ENCODE results near the gene LRP2.

Gene LRP2

GRCh38 chr2:169105476-169105875 is 256.9 kb downstream of the LRP2 start:
- Mint-ChIP-seq H3K27ac (no peak overlapping the region), H3K4me1 (peaks cover 5% of the 10 kb centered on the region), H3K27me3 (ENCODE audit: low read depth, poor library complexity) (peaks cover 18% of the 10 kb centered on the region), H3K4me3 (no peak overlapping the region), H3K36me3 (ENCODE audit: low read depth) (no peaks in the 10 kb centered on the region), H3K9me3 (no peaks in the 10 kb centered on the region)
- no peak for TF ChIP-seq CTCF (IDR thresholded peaks at IDR 0.05)
- no peak for DNase-seq

- TF ChIP-seq CTCF (IDR thresholded peaks at IDR 0.05): no peak
- Mint-ChIP-seq H3K9me3 (no peaks in the 10 kb centered on the region), H3K4me3 (no peak overlapping the region), H3K36me3 (ENCODE audit: low read depth) (no peaks in the 10 kb centered on the region), H3K27ac (no peak overlapping the region), H3K27me3 (ENCODE audit: low read depth, poor library complexity) (peaks cover 14% of the 10 kb centered on the region), H3K4me1 (peaks cover 5% of the 10 kb centered on the region)
- no peak for DNase-seq
These were observed 257.5 kb downstream of the LRP2 start for GRCh38 chr2:169104848-169105247.

- no peaks in the 10 kb centered on the region for H3K36me3 Mint-ChIP-seq (ENCODE audit: low read depth)
- TF ChIP-seq CTCF (IDR thresholded peaks at IDR 0.05): no peak
- H3K27me3 Mint-ChIP-seq (ENCODE audit: low read depth, poor library complexity): peaks cover 14% of the 10 kb centered on the region
- DNase-seq: no peak
- no peaks in the 10 kb centered on the region for H3K9me3 Mint-ChIP-seq
- no peak overlapping the region for H3K27ac Mint-ChIP-seq
- H3K4me3 Mint-ChIP-seq: no peak overlapping the region
- H3K4me1 Mint-ChIP-seq: no peaks in the 10 kb centered on the region
These were observed 266.7 kb downstream of the LRP2 start for GRCh38 chr2:169095621-169096105.

GRCh38 chr2:169094676-169095075 is 267.7 kb downstream of the LRP2 start:
- no peaks in the 10 kb centered on the region for H3K4me1 Mint-ChIP-seq
- DNase-seq: no peak

GRCh38 chr2:169093535-169093934 is 268.8 kb downstream of the LRP2 start:
- Mint-ChIP-seq H3K36me3 (ENCODE audit: low read depth) (no peaks in the 10 kb centered on the region), H3K4me1 (peaks cover 8% of the 10 kb centered on the region), H3K27me3 (ENCODE audit: low read depth, poor library complexity) (peaks cover 14% of the 10 kb centered on the region), H3K9me3 (no peaks in the 10 kb centered on the region), H3K4me3 (no peak overlapping the region), H3K27ac (no peak overlapping the region)
- no peak for DNase-seq
- no peak for TF ChIP-seq CTCF (IDR thresholded peaks at IDR 0.05)

More at GRCh38 chr2:169094676-169095075, 267.7 kb downstream of the LRP2 start:
- Mint-ChIP-seq H3K9me3 (no peaks in the 10 kb centered on the region), H3K4me3 (no peak overlapping the region), H3K27me3 (ENCODE audit: low read depth, poor library complexity) (peaks cover 14% of the 10 kb centered on the region), H3K36me3 (ENCODE audit: low read depth) (no peaks in the 10 kb centered on the region), H3K27ac (no peak overlapping the region)
- no peak for TF ChIP-seq CTCF (IDR thresholded peaks at IDR 0.05)

- Mint-ChIP-seq H3K27me3 (ENCODE audit: low read depth, poor library complexity) (peaks cover 11% of the 10 kb centered on the region), H3K27ac (no peak overlapping the region), H3K4me1 (peaks cover 8% of the 10 kb centered on the region), H3K9me3 (no peaks in the 10 kb centered on the region), H3K4me3 (no peak overlapping the region), H3K36me3 (ENCODE audit: low read depth) (no peaks in the 10 kb centered on the region)
- no peak for DNase-seq
- no peak for TF ChIP-seq CTCF (IDR thresholded peaks at IDR 0.05)
These were observed 270.4 kb downstream of the LRP2 start for GRCh38 chr2:169091761-169092519.
